Karpas-422 (cell line): Measurements from ENCODE around the gene RABEP2. TPM values are rescaled to one million over a fixed set of nuclear protein-coding genes. Genes with fewer than 3 reads are reported as not detected.
"Not testable (repeated sequence)": the region's sequence is repeated elsewhere in the genome, so short reads cannot be mapped to it uniquely, and the experiment has no call there.

Experiments used
- DNase-seq: peaks from one replicate; pipeline ENCODE4 v3.0.0-alpha.2; 2015
- H2AFZ ChIP-seq: fragments of 200-600 bp; sonication (generic); 2 replicates; pipeline ENCODE4 v1.6.1; 2014; ENCODE audit warnings: antibody characterized with exemption, low read length, mixed read lengths
- H3K27ac ChIP-seq: fragments of 200-600 bp; sonication (generic); 2 replicates; pipeline ENCODE4 v1.5.1; 2014; ENCODE audit warnings: mild to moderate bottlenecking, low read length, moderate library complexity
- H3K27me3 ChIP-seq: fragments of 200-600 bp; sonication (generic); 2 replicates; pipeline ENCODE4 v1.6.1; 2014; ENCODE audit warnings: low read length, mixed read lengths
- H3K36me3 ChIP-seq: fragments of 200-600 bp; sonication (generic); 2 replicates; pipeline ENCODE4 v1.6.1; 2014; ENCODE audit warnings: low read length, mixed read lengths; ENCODE audit not compliant: insufficient read depth
- H3K4me1 ChIP-seq: fragments of 200-600 bp; sonication (generic); 2 replicates; pipeline ENCODE4 v1.6.1; 2014; ENCODE audit warnings: mild to moderate bottlenecking, low read length, mixed read lengths
- H3K4me2 ChIP-seq: fragments of 200-600 bp; sonication (generic); 2 replicates; pipeline ENCODE4 v1.6.1; 2014; ENCODE audit warnings: low read length, low read depth, mild to moderate bottlenecking; ENCODE audit not compliant: poor library complexity, severe bottlenecking
- H3K4me3 ChIP-seq: fragments of 200-600 bp; sonication (generic); 2 replicates; pipeline ENCODE4 v1.5.1; 2014; ENCODE audit warnings: mild to moderate bottlenecking, antibody characterized with exemption, low read length, mixed read lengths
- H3K79me2 ChIP-seq: fragments of 200-600 bp; sonication (generic); 2 replicates; pipeline ENCODE4 v1.6.1; 2014; ENCODE audit warnings: mild to moderate bottlenecking, low read length, mixed read lengths
- H3K9ac ChIP-seq: fragments of 200-600 bp; sonication (generic); 2 replicates; pipeline ENCODE4 v1.6.0; 2014; ENCODE audit warnings: low read length
- H3K9me2 ChIP-seq: fragments of 200-600 bp; sonication (generic), shearing (Covaris generic); replicated peaks from 2 replicates; pipeline ENCODE4 v1.6.0; 2014; ENCODE audit warnings: mild to moderate bottlenecking, low read length, moderate library complexity; ENCODE audit not compliant: insufficient read depth
- H3K9me3 ChIP-seq: fragments of 300-700, 200-600 bp; sonication (generic); 2 replicates; pipeline ENCODE4 v1.6.1; 2014; ENCODE audit warnings: low read length, mixed read lengths
- H4K20me1 ChIP-seq: fragments of 200-600 bp; sonication (generic); 2 replicates; pipeline ENCODE4 v1.6.1; 2014; ENCODE audit warnings: mild to moderate bottlenecking, antibody characterized with exemption, low read length, low read depth; ENCODE audit not compliant: insufficient read depth
- total RNA-seq: library from RNA; depleted of rRNA; stranded (reverse); fragments of >200 nt; shearing (Covaris generic); gene quantifications from 2 replicates; pipeline ENCODE4 v1.2.3, GENCODE V29; 2014; ENCODE audit warnings: low replicate concordance

Gene RABEP2
- total RNA-seq, 1 experiment from 2014 or later = 15.9 TPM

DNA sequence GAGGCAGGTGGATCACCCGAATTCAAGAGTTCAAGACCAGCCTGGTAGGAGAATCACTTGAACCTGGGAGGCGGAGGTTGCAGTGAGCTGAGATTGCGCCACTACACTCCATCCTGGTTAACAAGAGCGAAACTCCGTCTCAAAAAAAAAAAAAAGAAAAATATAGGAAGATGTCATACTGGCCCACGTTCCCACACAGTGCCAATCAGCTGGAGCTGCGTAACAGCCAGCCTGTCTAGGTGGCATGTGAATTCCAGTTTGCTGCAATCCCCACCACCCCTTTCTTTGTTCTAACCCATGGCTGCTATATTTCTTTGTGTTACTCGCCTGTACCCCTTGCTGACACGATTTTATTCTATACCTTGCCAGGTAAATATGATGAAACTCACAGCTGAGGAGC lies 33.2 kb upstream of the RABEP2 start:
- H3K4me1 ChIP-seq = no peaks in the 10 kb centered on the region
- H3K4me3 ChIP-seq = no peak overlapping the region
- no peaks in the 10 kb centered on the region for H3K9me3 ChIP-seq
- no peaks in the 10 kb centered on the region for H3K27me3 ChIP-seq
- no peak overlapping the region for H3K9ac ChIP-seq
- no peaks in the 10 kb centered on the region for H3K9me2 ChIP-seq
- peaks cover 13% of the 10 kb centered on the region for H3K79me2 ChIP-seq
- H4K20me1 ChIP-seq = no peaks in the 10 kb centered on the region
- DNase-seq = no peak
- no peak overlapping the region for H3K27ac ChIP-seq
- no peak overlapping the region for H3K4me2 ChIP-seq
- H2AFZ ChIP-seq = no peak overlapping the region
- peaks cover 47% of the 10 kb centered on the region for H3K36me3 ChIP-seq

DNA sequence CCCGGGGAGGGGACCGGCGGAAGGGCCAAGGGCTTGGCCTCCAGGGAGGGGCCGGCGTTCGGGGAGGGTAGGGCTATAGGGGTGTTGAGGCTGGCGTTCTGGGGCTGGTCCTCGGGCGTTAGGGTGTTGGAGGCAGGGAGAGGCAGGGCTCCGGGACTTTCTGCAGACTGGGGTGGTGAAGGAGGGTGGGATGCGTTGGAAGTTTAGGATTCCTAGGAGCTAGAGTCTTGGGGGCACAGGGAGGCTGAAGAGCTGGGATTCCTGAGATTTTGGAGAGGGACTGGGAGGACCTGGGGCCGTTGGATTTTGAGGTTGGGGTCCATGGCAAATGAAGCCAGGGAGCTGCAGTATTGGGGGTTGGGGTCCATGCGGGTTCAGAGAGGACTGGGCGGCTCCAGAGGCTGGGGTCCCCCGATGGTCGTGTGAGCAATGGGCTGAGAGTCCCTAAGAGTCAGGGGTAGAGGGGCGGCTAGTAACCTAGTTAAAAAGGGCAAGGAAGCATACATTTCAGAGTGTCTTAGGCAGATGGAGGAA lies 26.4 kb upstream of the RABEP2 start:
- Histone ChIP-seq H3K9ac (peak overlapping the region; percentile 88), H3K9me3 (no peaks in the 10 kb centered on the region), H2AFZ (no peak overlapping the region), H4K20me1 (no peaks in the 10 kb centered on the region), H3K4me1 (peaks cover 14% of the 10 kb centered on the region), H3K36me3 (peaks cover 30% of the 10 kb centered on the region), H3K9me2 (no peaks in the 10 kb centered on the region), H3K79me2 (peaks cover 36% of the 10 kb centered on the region), H3K27me3 (no peaks in the 10 kb centered on the region), H3K27ac (peak overlapping the region; percentile 28; the same call in 1 of the 2 replicates), H3K4me2 (peak overlapping the region; percentile 81), H3K4me3 (peak overlapping the region; percentile 87)
- peak; percentile 68 for DNase-seq

GRCh38 chr16:28950648-28951409 lies 25.8 kb upstream of the RABEP2 start, which contains the start of gene NFATC2IP:
TSS of gene NFATC2IP (plus strand) at chr16:28950937. CDS start at chr16:28951012, 75 bp downstream.
- peaks cover 17% of the 10 kb centered on the region for H3K4me1 ChIP-seq
- no peaks in the 10 kb centered on the region for H3K27me3 ChIP-seq
- peaks cover 28% of the 10 kb centered on the region for H3K36me3 ChIP-seq
- H3K9me2 ChIP-seq = no peaks in the 10 kb centered on the region
- peak within 1 kb of the TSS; percentile 88 for H3K9ac ChIP-seq
- peak within 1 kb of the TSS; percentile 28; the same call in 1 of the 2 replicates for H3K27ac ChIP-seq
- no peaks in the 10 kb centered on the region for H3K9me3 ChIP-seq
- peak within 1 kb of the TSS; percentile 88 for H3K4me2 ChIP-seq
- DNase-seq = peak; percentile 100
- peak within 1 kb of the TSS; percentile 87 for H3K4me3 ChIP-seq
- H3K79me2 ChIP-seq = peaks cover 36% of the 10 kb centered on the region
- peak within 1 kb of the TSS; percentile 100 for H2AFZ ChIP-seq
- no peaks in the 10 kb centered on the region for H4K20me1 ChIP-seq

DNA sequence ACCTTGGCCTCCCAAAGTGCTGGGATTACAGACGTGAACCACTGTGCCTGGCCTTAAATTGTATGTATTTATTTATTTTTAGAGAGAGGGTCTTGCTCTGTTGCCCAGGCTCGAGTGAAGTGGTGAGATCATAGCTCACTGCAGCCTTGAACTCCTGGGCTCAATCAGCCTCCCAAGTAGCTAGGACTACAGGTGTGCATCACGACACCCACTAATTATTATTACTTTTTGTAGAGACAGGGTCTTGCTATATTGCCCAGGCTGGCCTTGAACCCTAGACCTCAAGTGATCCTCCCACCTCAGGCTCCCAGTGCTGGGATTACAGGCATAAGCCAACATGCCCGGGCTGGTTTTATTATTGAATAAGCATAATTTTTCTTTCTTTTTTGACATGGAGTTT lies 21.6 kb upstream of the RABEP2 start:
- Histone ChIP-seq H3K36me3 (no peaks in the 10 kb centered on the region), H3K9me2 (no peaks in the 10 kb centered on the region), H3K4me2 (no peak overlapping the region), H3K79me2 (peaks cover 8% of the 10 kb centered on the region), H3K4me3 (no peak overlapping the region), H2AFZ (no peak overlapping the region), H3K27ac (no peak overlapping the region), H3K4me1 (peaks cover 14% of the 10 kb centered on the region), H3K9me3 (no peaks in the 10 kb centered on the region), H3K9ac (no peak overlapping the region), H3K27me3 (no peaks in the 10 kb centered on the region), H4K20me1 (no peaks in the 10 kb centered on the region)
- no peak for DNase-seq

GRCh38 chr16:28943281-28943680 lies 18.2 kb upstream of the RABEP2 start:
- H3K9me3 ChIP-seq = no peaks in the 10 kb centered on the region
- no peak overlapping the region for H3K4me3 ChIP-seq
- 0 out of 2 replicates have a peak, but pooled peaks cover 5% of the 10 kb centered on the region for H3K36me3 ChIP-seq
- H3K4me1 ChIP-seq = peaks cover 8% of the 10 kb centered on the region
- no peak overlapping the region for H3K9ac ChIP-seq
- no peaks in the 10 kb centered on the region for H3K9me2 ChIP-seq
- DNase-seq = no peak
- H3K79me2 ChIP-seq = no peaks in the 10 kb centered on the region
- H3K4me2 ChIP-seq = no peak overlapping the region
- no peaks in the 10 kb centered on the region for H4K20me1 ChIP-seq
- no peak overlapping the region for H3K27ac ChIP-seq
- H2AFZ ChIP-seq = no peak overlapping the region
- H3K27me3 ChIP-seq = no peaks in the 10 kb centered on the region

GRCh38 chr16:28939825-28940224 lies 14.8 kb upstream of the RABEP2 start:
- H3K36me3 ChIP-seq = peaks cover 19% of the 10 kb centered on the region
- H3K9ac ChIP-seq, H3K27me3 ChIP-seq, H3K4me1 ChIP-seq, H4K20me1 ChIP-seq, H3K4me3 ChIP-seq, DNase-seq, H3K27ac ChIP-seq, H2AFZ ChIP-seq, H3K79me2 ChIP-seq, H3K9me2 ChIP-seq, H3K4me2 ChIP-seq, H3K9me3 ChIP-seq: not testable (repeated sequence)

DNA sequence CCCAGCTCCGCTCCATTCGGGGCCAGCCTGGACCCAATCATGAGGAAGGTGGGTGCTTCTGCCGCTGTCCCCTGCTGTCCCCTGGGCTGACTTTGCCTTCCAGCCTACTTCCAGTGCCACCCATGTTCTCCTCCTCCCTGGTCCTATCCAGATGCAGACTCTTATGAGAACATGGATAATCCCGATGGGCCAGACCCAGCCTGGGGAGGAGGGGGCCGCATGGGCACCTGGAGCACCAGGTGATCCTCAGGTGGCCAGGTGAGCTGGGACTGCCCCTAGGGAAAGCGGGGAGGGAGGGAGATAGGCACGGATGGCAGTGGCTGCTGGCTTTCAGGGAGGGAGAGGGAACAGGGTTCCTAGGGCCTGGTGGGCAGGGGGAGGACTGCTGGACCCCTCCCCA lies 13.7 kb upstream of the RABEP2 start:
- H4K20me1 ChIP-seq = no peaks in the 10 kb centered on the region
- no peaks in the 10 kb centered on the region for H3K4me1 ChIP-seq
- 0 out of 2 replicates have a peak, but pooled peaks cover 6% of the 10 kb centered on the region for H3K79me2 ChIP-seq
- no peaks in the 10 kb centered on the region for H3K9me3 ChIP-seq
- no peak overlapping the region for H3K4me3 ChIP-seq
- H3K27me3 ChIP-seq = no peaks in the 10 kb centered on the region
- no peaks in the 10 kb centered on the region for H3K9me2 ChIP-seq
- H3K36me3 ChIP-seq = peaks cover 27% of the 10 kb centered on the region
- no peak for DNase-seq
- no peak overlapping the region for H3K9ac ChIP-seq
- no peak overlapping the region for H3K27ac ChIP-seq
- H2AFZ ChIP-seq = no peak overlapping the region
- H3K4me2 ChIP-seq = no peak overlapping the region

- H3K27ac ChIP-seq = no peak overlapping the region
- H3K9me3 ChIP-seq = no peaks in the 10 kb centered on the region
- peaks cover 17% of the 10 kb centered on the region for H3K79me2 ChIP-seq
- H2AFZ ChIP-seq = no peak overlapping the region
- peaks cover 27% of the 10 kb centered on the region for H3K36me3 ChIP-seq
- no peak overlapping the region for H3K4me2 ChIP-seq
- no peak for DNase-seq
- H3K4me1 ChIP-seq = peaks cover 7% of the 10 kb centered on the region
- no peak overlapping the region for H3K4me3 ChIP-seq
- H4K20me1 ChIP-seq = no peaks in the 10 kb centered on the region
- no peak overlapping the region for H3K9ac ChIP-seq
- no peaks in the 10 kb centered on the region for H3K9me2 ChIP-seq
- H3K27me3 ChIP-seq = no peaks in the 10 kb centered on the region
Observed at GRCh38 chr16:28937222-28937876, 12.3 kb upstream of the RABEP2 start.
